Stimulated activated CD8-positive, alpha-beta memory T cell treated with anti-CD3 and anti-CD28 coated beads, Interleukin-2, amount 100 ng/mL, for 48 hours (primary cell): ENCODE measurements around the gene SLF2.

Experiments
- DNase-seq, 2 donors: peaks; one replicate each; pipeline ENCODE4 v3.0.0-alpha.2; 2020; ENCODE audit warnings: low read depth in 2 of 2

SLF2 gene

DNA sequence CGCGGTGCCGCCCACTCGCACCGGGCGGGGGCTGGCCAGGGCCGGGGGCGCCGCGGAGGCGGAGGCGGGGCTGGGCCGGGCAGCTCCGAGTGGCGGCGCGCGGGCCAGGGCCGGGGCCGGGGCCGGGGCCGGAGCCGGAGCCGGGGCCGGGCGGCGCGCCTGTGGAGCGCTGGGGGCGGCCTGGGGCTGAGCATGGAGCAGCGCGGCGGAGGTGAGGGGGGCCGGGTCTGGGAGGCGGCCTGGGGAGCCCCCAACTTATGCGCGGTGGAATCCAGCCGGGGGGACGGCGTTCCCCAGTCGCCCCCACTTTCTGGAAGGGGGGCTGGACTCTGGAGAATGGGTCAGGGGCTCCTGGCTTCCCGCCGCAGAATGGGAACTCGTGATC lies 87.0 kb downstream of the SLF2 start, which contains the start of gene LZTS2:
Gene LZTS2, plus strand, starts transcription at position 67 of the 385 bp plus-strand sequence. CDS start 2,731 bp downstream, outside the sequence.
- no peak for DNase-seq

DNA sequence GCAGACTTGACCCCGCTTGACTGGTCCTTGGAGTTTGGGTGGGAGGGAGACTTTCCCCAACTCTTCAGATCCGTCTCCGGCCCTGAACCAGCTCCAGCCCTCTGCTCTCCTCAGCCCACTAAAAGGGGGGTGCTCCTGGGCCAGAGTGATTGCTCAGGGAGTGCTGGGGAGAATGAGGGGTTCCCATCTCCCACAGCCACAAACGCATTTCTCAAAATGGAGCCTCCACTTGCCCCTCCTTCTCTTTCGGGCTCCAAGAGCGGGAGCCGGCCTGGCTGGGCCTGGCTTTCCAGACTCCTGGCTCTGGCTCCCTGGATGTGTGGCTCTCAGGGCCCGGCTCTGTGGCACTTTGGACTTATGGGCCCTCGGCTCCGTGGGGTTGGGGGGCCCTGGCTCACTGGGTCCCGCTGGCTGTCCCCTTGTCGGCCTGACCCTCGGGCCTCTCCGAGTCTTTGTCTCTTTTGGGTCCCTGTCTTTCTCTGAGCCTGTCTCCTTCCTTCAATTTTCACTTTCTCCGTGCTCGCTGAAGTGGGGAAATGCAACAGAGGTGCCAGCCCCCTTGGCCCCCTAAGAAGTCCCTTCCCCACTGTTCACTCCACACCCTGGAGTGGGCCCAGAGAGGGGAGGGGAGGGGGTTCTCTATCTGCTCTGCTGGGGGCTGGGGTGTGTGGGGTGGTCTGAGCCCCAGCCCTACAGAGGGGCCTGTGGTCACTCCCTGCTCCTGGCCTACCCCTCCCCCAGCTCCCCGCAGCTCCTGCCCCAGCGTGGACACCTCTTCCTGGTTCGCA lies 87.6 kb downstream of the SLF2 start:
- no peak for DNase-seq

DNA sequence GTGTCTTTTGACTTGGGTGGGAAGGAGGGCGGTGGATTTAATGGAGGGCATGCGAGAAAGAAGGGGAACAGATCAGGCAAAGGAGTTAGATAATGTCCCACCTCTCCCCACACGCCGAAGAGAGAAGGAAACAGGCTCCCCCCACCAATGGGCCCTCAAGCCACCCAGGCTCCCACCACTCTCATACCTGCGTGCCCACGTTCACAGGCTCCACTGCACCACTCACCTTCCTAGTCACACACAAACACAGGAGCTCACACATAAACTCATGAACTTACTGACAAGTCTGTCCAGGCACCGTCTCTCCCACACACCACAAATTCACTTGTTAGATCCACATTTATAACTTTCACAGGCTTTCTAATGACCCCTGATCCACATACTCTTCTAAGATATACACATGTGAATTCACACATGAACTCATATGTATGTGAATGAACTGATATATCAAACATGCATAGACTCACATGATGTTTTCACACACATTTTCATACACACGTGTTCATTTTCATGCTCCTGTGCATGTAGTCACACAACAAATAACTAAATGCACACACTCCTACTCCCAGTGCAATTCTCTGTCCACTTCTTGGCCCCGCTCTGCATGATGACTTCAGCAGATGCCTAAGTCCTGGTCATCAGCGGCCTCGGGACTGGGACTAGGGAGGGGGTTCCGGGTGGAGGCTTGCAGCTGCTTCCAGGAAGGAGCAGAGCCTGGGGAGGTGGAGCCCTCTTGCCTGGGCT lies 88.3 kb downstream of the SLF2 start:
- no peak for DNase-seq

DNA sequence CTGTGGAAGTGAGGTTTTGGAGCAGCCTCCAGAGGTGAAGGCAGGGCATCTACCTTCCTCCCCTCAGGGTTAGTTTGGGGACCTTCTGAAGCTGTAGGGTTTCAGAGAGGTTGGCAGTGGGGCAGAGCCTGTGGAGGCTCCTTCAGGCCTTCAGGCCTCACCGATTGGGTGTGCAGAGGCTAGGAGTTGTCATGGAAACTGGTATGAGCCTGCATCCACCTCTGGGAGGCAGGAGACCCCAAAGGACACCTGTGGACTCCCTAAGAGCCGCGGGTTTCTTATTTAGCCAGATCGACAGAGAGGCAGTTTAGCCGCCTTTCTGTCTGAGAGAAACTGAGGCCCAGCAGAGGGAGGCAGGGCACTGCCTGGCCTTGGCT lies 88.9 kb downstream of the SLF2 start:
- no peak for DNase-seq

DNA sequence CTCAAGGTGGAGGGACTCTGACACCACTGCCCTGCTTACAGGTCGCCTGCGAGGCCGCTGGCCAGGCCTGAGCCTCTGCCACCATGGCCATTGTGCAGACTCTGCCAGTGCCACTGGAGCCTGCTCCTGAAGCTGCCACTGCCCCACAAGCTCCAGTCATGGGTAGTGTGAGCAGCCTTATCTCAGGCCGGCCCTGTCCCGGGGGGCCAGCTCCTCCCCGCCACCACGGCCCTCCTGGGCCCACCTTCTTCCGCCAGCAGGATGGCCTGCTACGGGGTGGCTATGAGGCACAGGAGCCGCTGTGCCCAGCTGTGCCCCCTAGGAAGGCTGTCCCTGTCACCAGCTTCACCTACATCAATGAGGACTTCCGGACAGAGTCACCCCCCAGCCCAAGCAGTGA lies 89.7 kb downstream of the SLF2 start:
- no peak for DNase-seq

DNA sequence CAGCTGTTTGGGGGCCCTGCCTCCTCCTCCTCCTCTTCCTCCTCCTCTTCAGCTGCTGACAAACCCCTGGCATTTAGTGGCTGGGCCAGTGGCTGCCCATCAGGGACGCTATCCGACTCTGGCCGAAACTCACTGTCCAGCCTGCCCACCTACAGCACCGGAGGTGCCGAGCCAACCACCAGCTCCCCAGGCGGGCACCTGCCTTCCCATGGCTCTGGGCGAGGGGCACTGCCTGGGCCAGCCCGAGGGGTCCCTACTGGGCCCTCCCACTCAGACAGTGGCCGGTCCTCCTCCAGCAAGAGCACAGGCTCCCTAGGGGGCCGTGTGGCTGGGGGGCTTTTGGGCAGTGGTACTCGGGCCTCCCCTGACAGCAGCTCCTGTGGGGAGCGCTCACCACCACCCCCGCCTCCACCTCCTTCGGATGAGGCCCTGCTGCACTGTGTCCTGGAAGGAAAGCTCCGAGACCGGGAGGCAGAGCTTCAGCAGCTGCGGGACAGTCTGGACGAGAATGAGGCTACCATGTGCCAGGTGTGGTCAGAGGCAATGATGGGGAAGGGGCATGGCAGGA lies 91.0 kb downstream of the SLF2 start:
- no peak for DNase-seq

DNA sequence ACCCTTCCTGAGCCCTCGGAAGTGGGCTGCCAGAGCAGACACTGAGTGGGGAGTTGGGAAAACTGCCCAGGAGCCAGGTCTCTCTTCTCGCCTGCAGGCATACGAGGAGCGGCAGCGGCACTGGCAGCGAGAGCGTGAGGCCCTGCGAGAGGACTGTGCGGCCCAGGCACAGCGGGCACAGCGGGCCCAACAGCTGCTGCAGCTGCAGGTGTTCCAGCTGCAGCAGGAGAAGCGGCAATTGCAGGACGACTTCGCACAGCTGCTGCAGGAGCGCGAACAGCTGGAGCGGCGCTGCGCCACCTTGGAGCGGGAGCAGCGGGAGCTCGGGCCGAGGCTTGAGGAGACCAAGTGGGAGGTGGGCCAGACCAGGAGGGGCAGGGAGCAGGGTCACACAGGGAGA lies 92.6 kb downstream of the SLF2 start:
- no peak for DNase-seq

DNA sequence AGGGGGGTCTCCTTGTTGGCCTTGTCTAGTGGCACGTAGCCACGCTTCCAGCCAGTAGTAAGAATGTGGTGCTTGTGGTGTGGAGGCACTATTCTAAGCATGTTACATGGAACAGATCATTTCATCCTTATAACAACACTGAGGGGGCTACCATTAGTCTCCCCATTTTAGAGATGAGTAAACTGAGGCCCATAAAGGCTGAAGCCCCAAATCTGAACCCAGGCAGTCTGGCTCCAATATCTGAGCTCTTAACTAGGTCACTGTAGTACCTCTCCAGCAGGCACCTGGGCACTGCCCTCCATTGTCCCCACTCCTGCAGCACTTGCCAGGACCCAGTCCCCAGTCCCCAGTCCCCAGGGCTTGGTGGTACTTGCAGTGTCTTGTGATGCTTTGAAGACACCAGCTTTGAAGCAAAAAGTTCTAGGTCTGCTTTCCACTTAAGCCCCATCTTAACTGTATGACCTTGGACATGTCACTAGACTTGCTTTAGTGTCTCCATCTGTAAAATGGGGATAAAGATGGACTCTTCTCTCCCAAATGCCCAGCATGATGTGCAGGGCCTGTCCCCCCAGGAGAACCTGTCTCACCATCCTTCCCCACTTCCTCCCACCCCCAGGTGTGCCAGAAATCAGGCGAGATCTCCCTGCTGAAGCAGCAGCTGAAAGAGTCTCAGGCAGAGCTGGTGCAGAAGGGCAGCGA lies 93.3 kb downstream of the SLF2 start:
- no peak for DNase-seq

DNA sequence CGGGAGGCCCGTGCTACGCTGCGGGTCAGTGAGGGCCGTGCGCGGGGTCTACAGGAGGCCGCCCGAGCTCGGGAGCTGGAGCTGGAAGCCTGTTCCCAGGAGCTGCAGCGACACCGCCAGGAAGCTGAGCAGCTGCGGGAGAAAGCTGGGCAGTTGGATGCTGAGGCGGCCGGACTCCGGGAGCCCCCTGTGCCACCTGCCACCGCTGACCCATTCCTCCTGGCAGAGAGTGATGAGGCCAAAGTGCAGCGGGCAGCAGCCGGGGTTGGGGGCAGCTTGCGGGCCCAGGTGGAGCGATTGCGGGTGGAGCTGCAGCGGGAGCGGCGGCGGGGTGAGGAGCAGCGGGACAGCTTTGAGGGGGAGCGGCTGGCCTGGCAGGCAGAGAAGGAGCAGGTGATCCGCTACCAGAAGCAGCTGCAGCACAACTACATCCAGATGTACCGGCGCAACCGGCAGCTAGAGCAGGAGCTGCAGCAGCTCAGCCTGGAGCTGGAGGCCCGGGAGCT lies 93.9 kb downstream of the SLF2 start:
- DNase-seq = no peak

DNA sequence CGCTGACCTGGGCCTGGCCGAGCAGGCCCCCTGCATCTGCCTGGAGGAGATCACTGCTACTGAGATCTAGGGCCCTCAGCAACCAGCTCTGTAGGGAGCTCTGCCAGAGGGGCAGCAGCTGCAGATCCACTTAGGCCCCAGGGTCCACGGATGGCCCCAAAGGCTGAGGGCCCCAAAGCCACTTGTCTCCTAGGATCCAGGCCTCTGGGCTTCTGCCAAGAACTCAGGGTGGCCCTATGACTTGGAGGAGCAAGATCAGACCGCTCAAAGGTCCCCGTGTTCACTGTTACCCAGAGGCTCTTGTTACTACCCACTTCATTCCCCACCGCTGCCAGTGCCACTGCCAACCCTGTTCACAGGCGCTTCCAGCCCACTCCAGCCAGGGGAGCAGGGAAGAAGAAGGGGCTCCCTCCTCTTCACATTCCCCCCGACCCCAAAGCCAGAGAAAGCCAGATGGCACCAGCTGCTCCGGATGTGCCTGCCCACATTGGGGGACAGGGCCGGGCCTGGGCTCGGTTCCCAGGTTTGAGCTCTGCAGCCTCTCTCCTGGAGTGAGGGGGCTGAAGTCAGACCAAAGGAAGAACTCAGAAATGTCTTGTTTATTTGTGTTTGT lies 94.4 kb downstream of the SLF2 start:
- DNase-seq = no peak

DNA sequence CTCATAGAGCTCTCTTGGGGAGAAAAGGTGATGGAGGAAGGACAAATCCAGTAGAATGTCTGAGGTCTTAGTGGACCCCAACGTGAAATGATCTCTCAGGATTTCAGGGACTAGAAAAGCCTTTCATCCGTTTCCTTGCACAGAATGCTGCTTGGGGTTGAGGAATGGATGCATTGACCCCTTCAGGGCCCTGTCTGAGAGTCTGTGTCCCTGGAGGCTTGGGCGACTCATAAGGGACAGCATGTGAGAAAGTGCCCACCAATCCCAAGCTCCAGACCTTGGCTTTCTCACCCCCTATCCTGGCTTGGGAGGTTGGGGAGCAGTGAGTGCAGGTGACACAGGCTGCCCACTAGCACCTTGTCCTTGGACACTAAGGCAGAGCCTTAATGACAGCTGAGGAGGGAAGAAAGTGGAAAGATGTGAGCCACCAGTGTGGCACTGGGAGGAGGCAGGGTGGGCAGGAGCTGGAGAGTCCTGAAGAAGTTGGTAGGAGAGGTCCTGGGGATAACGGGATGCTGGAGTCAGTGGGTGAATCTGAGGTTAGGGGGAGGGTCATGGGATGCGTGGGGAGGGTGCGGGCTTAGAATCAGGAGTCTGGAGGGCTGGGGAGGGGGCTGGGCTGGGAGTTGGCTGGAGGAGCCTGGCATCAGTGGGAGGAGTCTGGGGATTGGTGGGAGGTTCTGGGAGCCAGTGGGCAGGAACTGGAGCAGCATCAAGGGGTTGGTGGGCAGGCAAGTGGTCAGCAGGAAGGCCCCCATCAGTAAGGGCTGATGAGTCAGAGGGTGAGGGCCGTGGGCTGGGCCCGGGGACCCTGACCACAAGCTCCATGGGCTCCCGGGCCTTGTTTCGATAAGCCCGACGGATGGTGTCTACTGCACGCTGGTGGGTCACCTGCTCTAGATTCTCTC lies 95.4 kb downstream of the SLF2 start:
- DNase-seq = no peak

DNA sequence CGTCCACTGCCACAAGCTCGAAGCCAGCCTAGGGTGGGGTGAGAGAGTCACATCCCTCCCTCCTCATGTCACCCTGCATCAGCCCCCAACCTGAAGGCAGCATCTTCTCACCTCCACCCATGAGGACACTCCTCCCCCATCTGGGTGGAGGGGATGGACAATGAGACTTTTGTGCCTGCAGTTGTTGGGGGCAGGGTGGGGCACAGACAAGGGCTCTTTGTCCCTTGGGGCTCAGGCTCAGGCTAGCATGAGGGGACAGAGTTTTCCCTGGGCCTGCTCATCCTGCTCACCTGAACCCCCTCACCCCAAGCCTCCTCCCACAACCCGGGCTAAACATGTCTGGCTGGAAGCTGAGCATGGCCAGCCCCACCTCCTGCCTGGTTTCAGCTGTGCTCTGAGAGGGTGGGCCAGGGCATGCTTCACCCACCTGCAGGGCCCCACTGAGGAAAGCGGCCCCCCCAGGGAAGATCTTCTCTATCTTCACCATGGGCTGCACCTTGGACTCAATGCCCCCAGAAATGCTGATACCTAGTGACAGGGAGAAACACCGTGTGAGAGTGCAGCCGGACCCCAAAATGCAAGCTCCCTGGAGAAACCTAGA lies 96.2 kb downstream of the SLF2 start:
- no peak for DNase-seq

DNA sequence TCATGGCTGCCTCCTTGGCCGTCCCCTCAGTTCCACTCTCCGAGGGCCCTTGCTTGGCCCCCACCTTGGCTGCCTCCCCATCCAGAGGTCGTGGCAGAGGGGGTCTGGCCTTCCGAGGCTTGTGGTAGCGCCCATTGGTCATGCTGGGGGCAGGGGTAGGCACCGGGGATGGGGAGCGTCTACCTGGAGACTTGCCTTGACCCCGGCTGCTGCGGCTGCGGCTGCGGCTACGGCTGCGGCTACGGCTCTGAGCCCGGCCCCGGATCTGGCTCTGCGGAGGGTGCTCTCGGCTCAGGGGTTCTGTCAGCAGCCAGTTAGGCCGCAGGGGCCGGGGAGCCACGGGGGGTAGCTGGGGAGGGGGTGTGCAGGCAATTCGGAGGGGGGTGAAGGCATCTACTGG lies 97.6 kb downstream of the SLF2 start:
- no peak for DNase-seq

DNA sequence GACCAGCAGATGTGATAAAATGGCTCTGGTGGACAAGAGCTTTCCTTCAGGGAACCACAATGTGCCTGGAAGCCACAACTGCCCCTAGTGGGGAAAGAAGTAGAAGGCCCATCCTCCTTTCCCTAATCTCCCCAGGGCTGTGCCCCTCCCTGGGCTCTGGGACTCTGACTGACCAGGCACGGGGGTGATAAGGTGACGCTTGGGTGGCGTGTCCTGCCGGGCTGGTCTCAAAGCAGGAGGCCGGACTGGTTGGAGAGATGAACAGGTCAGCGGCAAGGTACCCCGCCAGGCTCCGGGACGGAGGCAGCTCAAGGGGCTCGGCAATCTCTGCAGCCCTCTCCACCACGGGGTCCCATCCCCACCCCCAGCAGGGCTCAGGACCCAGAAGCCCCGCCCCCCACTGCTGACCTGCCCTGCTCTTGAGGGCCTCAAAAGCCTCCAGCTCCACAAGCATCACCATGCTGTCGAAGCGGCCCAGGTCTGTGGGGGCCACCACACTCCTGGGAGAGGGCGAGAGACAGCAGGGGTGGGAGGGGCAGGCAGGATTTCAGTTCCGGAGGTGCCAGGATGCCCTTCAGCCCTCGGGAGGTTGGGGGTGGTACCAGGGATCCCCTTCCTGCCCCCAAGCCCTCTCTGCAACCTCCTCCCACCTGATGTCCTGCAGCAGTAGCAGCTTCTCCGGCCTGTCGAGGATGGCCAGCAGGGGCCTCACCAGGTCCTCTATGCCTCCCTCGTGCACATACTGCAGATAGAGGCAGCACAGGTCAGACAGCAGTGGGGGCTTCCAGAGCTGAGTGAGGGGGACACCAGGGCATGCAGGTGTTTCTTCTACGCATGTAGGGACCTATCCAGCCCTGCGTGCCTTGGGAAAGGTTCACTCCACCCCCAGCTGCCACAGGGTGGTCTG lies 99.0 kb downstream of the SLF2 start:
- no peak for DNase-seq

DNA sequence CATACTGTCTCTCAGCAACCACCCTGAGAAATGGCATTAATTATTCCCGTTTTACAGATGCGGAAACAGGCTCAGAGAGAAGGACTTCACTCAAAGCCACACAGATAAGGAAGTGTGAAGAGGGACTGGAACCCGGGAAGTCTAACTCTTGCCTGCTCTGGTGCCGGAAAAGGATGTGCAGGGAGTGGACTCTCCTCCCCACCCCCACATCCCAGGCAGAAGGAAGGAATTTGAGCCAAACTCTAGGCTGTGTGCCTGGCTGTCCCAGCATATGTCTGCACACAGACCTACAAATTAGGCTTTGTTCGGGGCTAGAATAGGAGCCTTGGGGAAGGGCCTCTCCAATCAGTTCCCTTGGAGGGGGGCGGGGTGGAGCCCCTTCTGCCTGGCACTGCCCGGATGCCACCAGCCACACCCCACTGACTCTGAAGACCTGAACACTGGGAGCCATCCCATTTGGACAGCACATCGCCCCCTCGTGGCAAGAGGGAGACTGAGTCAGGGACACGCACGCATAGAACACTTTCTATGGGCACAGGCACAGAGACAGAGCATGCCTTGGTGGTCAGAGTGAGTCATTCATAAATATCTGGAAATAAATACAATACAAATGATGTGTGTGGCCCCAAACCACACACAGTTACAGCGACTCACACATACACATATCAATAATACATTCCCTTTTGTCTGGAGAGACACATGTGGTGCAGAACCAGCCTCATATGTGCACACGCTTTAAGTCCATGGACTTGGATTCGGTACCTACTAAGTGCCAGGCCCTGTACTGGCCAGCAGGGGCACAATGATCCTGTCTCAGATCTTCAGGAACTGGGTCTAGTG lies 100.0 kb downstream of the SLF2 start:
- DNase-seq = peak; percentile 70 to 77

DNA sequence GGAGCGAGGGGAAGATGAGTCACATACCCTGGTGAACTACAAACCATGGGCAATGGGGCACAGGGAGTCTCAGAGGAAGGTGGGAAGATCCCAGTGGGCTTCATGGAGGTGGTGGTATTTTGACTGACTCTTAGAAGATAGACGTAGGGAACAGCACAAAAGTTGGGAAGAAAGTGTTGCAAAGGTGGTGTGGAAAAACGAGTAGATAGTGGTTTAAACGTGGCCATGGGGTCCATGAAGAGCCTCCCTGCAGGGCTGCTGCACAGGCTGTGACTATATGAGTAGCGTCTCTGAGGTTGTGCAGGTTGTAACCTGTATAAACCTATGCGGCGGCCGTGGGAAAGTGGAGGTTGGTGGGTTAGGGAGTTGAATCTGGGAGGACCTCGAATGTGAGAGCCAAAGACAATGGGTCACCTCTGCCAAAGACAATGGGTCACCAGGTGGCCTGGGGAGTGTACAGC lies 100.6 kb downstream of the SLF2 start:
- no peak for DNase-seq

DNA sequence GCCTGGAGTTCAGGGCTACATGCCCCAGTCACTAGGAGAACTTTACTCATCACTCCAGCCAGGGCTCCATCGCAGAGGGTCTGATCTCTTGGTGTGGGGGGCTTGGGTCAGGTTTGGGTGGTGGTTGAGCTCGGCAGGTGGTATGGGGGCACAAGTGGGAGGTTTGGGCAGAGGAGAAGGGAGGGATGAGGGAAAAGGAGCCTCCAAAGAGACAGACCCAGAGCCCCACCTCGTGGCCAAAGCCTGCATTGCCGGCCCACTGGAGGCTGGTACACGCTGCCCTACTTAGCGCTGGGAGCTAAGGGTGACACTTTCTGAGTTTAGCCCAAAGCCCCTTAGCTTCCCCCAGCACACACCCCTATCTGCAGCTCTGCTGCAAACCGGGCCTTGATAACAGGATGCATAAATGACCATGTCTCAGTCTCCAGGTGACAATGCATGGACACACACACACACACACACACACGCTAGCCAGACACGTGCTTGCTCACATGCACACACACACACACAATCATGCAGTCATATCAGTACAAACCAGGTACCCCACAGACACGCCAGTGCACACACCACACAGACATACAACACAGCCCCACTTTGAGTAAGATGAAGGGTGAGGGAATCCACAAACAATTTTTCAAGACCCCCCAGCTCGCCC lies 101.6 kb downstream of the SLF2 start:
- DNase-seq = peak; percentile 64 to 83
